ENCODE results near the gene ARHGAP10. TPM values are rescaled to one million over a fixed set of nuclear protein-coding genes. Genes with fewer than 3 reads are reported as not detected.

ARHGAP10 gene
- total RNA-seq, 1 donor from 2014 or later = 20.2 TPM

DNA sequence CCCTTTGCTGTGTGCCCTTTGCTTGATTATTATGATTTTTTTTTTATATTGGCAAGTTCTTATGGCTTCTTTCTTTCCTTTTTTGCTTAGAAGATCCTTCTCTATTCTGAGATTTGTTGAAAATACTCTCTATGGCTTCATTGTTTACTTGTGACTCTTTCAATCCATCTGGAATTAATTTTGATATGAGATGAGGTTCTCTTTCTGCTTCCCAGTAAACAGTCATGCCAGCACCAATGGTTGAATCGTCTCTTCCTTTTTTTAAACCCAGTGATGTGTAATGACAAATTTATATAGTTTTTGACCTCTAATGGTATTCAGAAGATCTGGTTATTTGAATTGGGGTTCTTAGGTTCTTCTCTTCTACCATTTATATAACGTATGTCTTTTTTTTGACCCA lies 121.8 kb downstream of the ARHGAP10 start:
- Mint-ChIP-seq H3K27ac (no peak overlapping the region), H3K4me1 (peaks cover 18% of the 10 kb centered on the region), H3K9me3 (no peaks in the 10 kb centered on the region), H3K4me3 (no peak overlapping the region), H3K27me3 (ENCODE audit: insufficient read depth, low read depth) (no peaks in the 10 kb centered on the region), H3K36me3 (peaks cover 5% of the 10 kb centered on the region)
- Histone ChIP-seq H3K79me2 (ENCODE audit: low read depth) (no peaks in the 10 kb centered on the region), H2AFZ (replicated peaks) (no peak overlapping the region), H3K27ac (no peak overlapping the region), H3K4me2 (no peak overlapping the region), H3K27me3 (no peaks in the 10 kb centered on the region), H3K4me1 (peaks cover 9% of the 10 kb centered on the region), H4K20me1 (ENCODE audit: low read depth) (no peaks in the 10 kb centered on the region), H3K36me3 (no peaks in the 10 kb centered on the region), H3K9ac (no peak overlapping the region), H3K9me3 (ENCODE audit: low read depth) (no peaks in the 10 kb centered on the region), H3F3A (ENCODE audit: low read depth) (no peaks in the 10 kb centered on the region), H3K4me3 (no peak overlapping the region)
- no peak for TF ChIP-seq CTCF (IDR thresholded peaks at IDR 0.05)
- TF ChIP-seq EZH2phosphoT487 (IDR thresholded peaks at IDR 0.05) = no peak
- TF ChIP-seq EZH2 (IDR thresholded peaks at IDR 0.05) = no peak
- no peak for DNase-seq (ENCODE audit: low spot score)

- no peaks in the 10 kb centered on the region for H3K27me3 Mint-ChIP-seq (ENCODE audit: insufficient read depth, low read depth)
- H3K9me3 Mint-ChIP-seq = no peaks in the 10 kb centered on the region
- no peak overlapping the region for H3K9ac ChIP-seq
- H3K9me3 ChIP-seq (ENCODE audit: low read depth) = no peaks in the 10 kb centered on the region
- H3K27ac Mint-ChIP-seq = no peak overlapping the region
- H3K79me2 ChIP-seq (ENCODE audit: low read depth) = no peaks in the 10 kb centered on the region
- TF ChIP-seq CTCF (IDR thresholded peaks at IDR 0.05) = no peak
- TF ChIP-seq EZH2 (IDR thresholded peaks at IDR 0.05) = no peak
- no peak for TF ChIP-seq EZH2phosphoT487 (IDR thresholded peaks at IDR 0.05)
- H4K20me1 ChIP-seq (ENCODE audit: low read depth) = no peaks in the 10 kb centered on the region
- H3K27ac ChIP-seq = no peak overlapping the region
- peaks cover 16% of the 10 kb centered on the region for H3K4me1 Mint-ChIP-seq
- no peaks in the 10 kb centered on the region for H3F3A ChIP-seq (ENCODE audit: low read depth)
- no peak overlapping the region for H3K4me3 ChIP-seq
- H3K27me3 ChIP-seq = no peaks in the 10 kb centered on the region
- no peak for DNase-seq (ENCODE audit: low spot score)
- no peaks in the 10 kb centered on the region for H3K36me3 ChIP-seq
- H3K4me2 ChIP-seq = no peak overlapping the region
- peaks cover 9% of the 10 kb centered on the region for H3K4me1 ChIP-seq
- H3K36me3 Mint-ChIP-seq = peaks cover 4% of the 10 kb centered on the region
- H2AFZ ChIP-seq (replicated peaks) = no peak overlapping the region
- H3K4me3 Mint-ChIP-seq = no peak overlapping the region
Measured at GRCh38 chr4:147854154-147854553, 122.3 kb downstream of the ARHGAP10 start.

GRCh38 chr4:147855571-147856009 lies 123.7 kb downstream of the ARHGAP10 start:
- H3K4me3 Mint-ChIP-seq = no peak overlapping the region
- peaks cover 9% of the 10 kb centered on the region for H3K4me1 ChIP-seq
- no peak overlapping the region for H3K9ac ChIP-seq
- no peaks in the 10 kb centered on the region for H3F3A ChIP-seq (ENCODE audit: low read depth)
- no peak overlapping the region for H3K27ac Mint-ChIP-seq
- no peaks in the 10 kb centered on the region for H3K27me3 Mint-ChIP-seq (ENCODE audit: insufficient read depth, low read depth)
- H3K27ac ChIP-seq = no peak overlapping the region
- no peak overlapping the region for H2AFZ ChIP-seq (replicated peaks)
- no peaks in the 10 kb centered on the region for H3K9me3 ChIP-seq (ENCODE audit: low read depth)
- H3K79me2 ChIP-seq (ENCODE audit: low read depth) = no peaks in the 10 kb centered on the region
- no peaks in the 10 kb centered on the region for H3K36me3 Mint-ChIP-seq
- H3K4me3 ChIP-seq = no peak overlapping the region
- H4K20me1 ChIP-seq (ENCODE audit: low read depth) = no peaks in the 10 kb centered on the region
- peaks cover 16% of the 10 kb centered on the region for H3K4me1 Mint-ChIP-seq
- H3K9me3 Mint-ChIP-seq = no peaks in the 10 kb centered on the region
- no peak overlapping the region for H3K4me2 ChIP-seq
- DNase-seq (ENCODE audit: low spot score) = no peak
- no peaks in the 10 kb centered on the region for H3K36me3 ChIP-seq
- TF ChIP-seq EZH2phosphoT487 (IDR thresholded peaks at IDR 0.05) (no peak), CTCF (IDR thresholded peaks at IDR 0.05) (no peak), EZH2 (IDR thresholded peaks at IDR 0.05) (no peak)
- H3K27me3 ChIP-seq = no peaks in the 10 kb centered on the region

All from neural progenitor cell (in vitro differentiated cells).